ENCODE measurements around the gene BTBD8.

GRCh38 chr1:92169214-92170005, 89.3 kb downstream of the BTBD8 start:
- TF ChIP-seq, protein P1, sequence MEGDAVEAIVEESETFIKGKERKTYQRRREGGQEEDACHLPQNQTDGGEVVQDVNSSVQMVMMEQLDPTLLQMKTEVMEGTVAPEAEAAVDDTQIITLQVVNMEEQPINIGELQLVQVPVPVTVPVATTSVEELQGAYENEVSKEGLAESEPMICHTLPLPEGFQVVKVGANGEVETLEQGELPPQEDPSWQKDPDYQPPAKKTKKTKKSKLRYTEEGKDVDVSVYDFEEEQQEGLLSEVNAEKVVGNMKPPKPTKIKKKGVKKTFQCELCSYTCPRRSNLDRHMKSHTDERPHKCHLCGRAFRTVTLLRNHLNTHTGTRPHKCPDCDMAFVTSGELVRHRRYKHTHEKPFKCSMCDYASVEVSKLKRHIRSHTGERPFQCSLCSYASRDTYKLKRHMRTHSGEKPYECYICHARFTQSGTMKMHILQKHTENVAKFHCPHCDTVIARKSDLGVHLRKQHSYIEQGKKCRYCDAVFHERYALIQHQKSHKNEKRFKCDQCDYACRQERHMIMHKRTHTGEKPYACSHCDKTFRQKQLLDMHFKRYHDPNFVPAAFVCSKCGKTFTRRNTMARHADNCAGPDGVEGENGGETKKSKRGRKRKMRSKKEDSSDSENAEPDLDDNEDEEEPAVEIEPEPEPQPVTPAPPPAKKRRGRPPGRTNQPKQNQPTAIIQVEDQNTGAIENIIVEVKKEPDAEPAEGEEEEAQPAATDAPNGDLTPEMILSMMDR (IDR thresholded peaks at IDR 0.05; ENCODE audit: low read length) = no peak
- TF ChIP-seq EZH2 (IDR thresholded peaks at IDR 0.05; ENCODE audit: borderline replicate concordance, low read length) = no peak
